K562 (cell line): Measurements from ENCODE around the gene LRRC3C. TPM values are rescaled to one million over a fixed set of nuclear protein-coding genes. Genes with fewer than 3 reads are reported as not detected.

Source experiments
- ATAC-seq: fragments of 200-7000 bp; cut with Tn5 transposase; 3 replicates; pipeline ENCODE4 v1.9.1; 2020; ENCODE audit warnings: moderate library complexity
- BruUV-seq: library from RNA; stranded (reverse); fragments of 400-500 nt; replicated peaks from 2 replicates; lab custom pipeline; 2021; lab: Mats Ljungman, UMichigan
- CTCF ChIA-PET: fragments of 300-600 bp; formaldehyde crosslinking; extraction: SDS; loops from one replicate; lab custom pipeline; 2021; ENCODE audit warnings: low intra/inter-chr PET ratio; lab: Yijun Ruan, JAX
- POLR2A ChIA-PET: fragments of 300-600, 350-650 bp; sonication (Branson Sonifier 250); formaldehyde crosslinking; extraction: SDS; loops from one replicate; lab custom pipeline; 2021; ENCODE audit warnings: antibody characterized with exemption, inconsistent platforms; lab: Yijun Ruan, JAX
- DNase-seq, 4 experiments: peaks; one replicate each; pipeline versions ENCODE4 v3.0.0 to v3.0.0-alpha.2; 2011 to 2018; ENCODE audit warnings: low spot score in 3 of 4, mixed read lengths in 3 of 4; ENCODE audit errors: extremely low read depth in 1 of 4
- FAIRE-seq: peaks from 2 replicates; lab custom pipeline; 2011; peaks lifted over from hg19 to GRCh38; lab: Jason Lieb, UNC
- H2AFZ ChIP-seq: 2 replicates; pipeline ENCODE4 v1.6.0; 2011; ENCODE audit warnings: low read depth, low read length, control low read depth, inconsistent platforms
- H3K27ac ChIP-seq: fragments of 200-600 bp; 3 replicates; pipeline ENCODE4 v1.8.0; 2011; ENCODE audit warnings: low read depth, mild to moderate bottlenecking, control low read depth, inconsistent platforms, low read length, moderate library complexity, mixed read lengths; ENCODE audit errors: extremely low read depth
- H3K27me3 ChIP-seq, 2 experiments: fragments of 300-600 bp in 1 of 2; 2 replicates in 1 of 2; 3 replicates in 1 of 2; pipeline versions ENCODE4 v1.6.0 to v1.8.0; 2011; ENCODE audit warnings: inconsistent platforms in 2 of 2, low read length in 2 of 2, mild to moderate bottlenecking in 1 of 2, mixed read lengths in 1 of 2, moderate library complexity in 1 of 2; ENCODE audit not compliant: control insufficient read depth in 2 of 2, insufficient read depth in 2 of 2
- H3K36me3 ChIP-seq: fragments of 300-600 bp; 3 replicates; pipeline ENCODE4 v1.8.0; 2011; ENCODE audit warnings: mild to moderate bottlenecking, low read length, inconsistent platforms; ENCODE audit not compliant: control insufficient read depth, insufficient read depth
- H3K4me1 ChIP-seq, 2 experiments: fragments of 200-600 bp in 1 of 2; replicated peaks in 1 of 2; 2 replicates in 1 of 2; 3 replicates in 1 of 2; pipeline versions ENCODE4 v1.5.1 to v1.8.0; 2011; ENCODE audit warnings: inconsistent platforms in 2 of 2, low read length in 2 of 2, mild to moderate bottlenecking in 1 of 2, mixed read lengths in 1 of 2, moderate library complexity in 1 of 2; ENCODE audit not compliant: control insufficient read depth in 2 of 2, insufficient read depth in 2 of 2
- H3K4me2 ChIP-seq: 2 replicates; pipeline ENCODE4 v1.6.1; 2011; ENCODE audit warnings: low read length, control low read depth, inconsistent platforms, mixed read lengths; ENCODE audit not compliant: insufficient read depth
- H3K4me3 ChIP-seq: fragments of 200-600 bp; sonication (generic), shearing (Covaris generic); 2 replicates; pipeline ENCODE4 v1.5.1; 2016; ENCODE audit warnings: control low read depth, inconsistent platforms
- H3K79me2 ChIP-seq: fragments of 200-600 bp; 3 replicates; pipeline ENCODE4 v1.8.0; 2011; ENCODE audit warnings: low read length, inconsistent platforms; ENCODE audit not compliant: control insufficient read depth, insufficient read depth
- H3K9ac ChIP-seq, 2 experiments: 2 replicates each; pipeline versions ENCODE4 v1.6.0 to v1.6.1; 2011; ENCODE audit warnings: low read depth in 2 of 2, low read length in 2 of 2, control low read depth in 1 of 2, inconsistent platforms in 1 of 2, mild to moderate bottlenecking in 1 of 2, mixed read lengths in 1 of 2; ENCODE audit not compliant: insufficient read depth in 1 of 2
- H3K9me1 ChIP-seq: one replicate; pipeline ENCODE4 v1.6.0; 2011; ENCODE audit warnings: inconsistent platforms, mild to moderate bottlenecking, low read length, moderate library complexity; ENCODE audit not compliant: control insufficient read depth, insufficient read depth
- H3K9me3 ChIP-seq: replicated peaks from 2 replicates; pipeline ENCODE4 v1.5.1; 2011; ENCODE audit warnings: low read depth, low read length, inconsistent platforms; ENCODE audit not compliant: control insufficient read depth, insufficient read depth
- H4K20me1 ChIP-seq: replicated peaks from 2 replicates; pipeline ENCODE4 v1.6.1; 2011; ENCODE audit warnings: low read length, inconsistent platforms, mixed read lengths; ENCODE audit not compliant: control insufficient read depth, insufficient read depth
- KDM1A ChIP-seq, 2 experiments: fragments of 450-650 bp; IDR thresholded peaks; 2 replicates each; pipeline ENCODE4 v1.6.1; 2016; ENCODE audit warnings: mild to moderate bottlenecking in 2 of 2
- NR2C1 ChIP-seq, 2 experiments: fragments of 450-650 bp; IDR thresholded peaks; 2 replicates each; pipeline ENCODE4 v1.6.1; 2017; ENCODE audit warnings: mild to moderate bottlenecking in 2 of 2, antibody characterized with exemption in 1 of 2, inconsistent platforms in 1 of 2, missing compliant biosample characterization in 1 of 2, missing genetic modification characterization in 1 of 2
- NRF1 ChIP-seq, 2 experiments: fragments of 450-650 bp; IDR thresholded peaks in 1 of 2; conservative IDR thresholded peaks in 1 of 2; 2 replicates each; pipeline ENCODE4 v1.6.1; 2014; ENCODE audit warnings: mild to moderate bottlenecking in 2 of 2
- TAF7 ChIP-seq: fragments of 450-650 bp; IDR thresholded peaks from 2 replicates; pipeline ENCODE4 v1.6.1; 2016; ENCODE audit warnings: missing genetic modification characterization, missing compliant biosample characterization
- WGBS: fragments of 100-300 bp; shearing (Covaris generic); methylation state at CpG from one replicate; pipeline ENCODE4 v1.1.6; 2016; ENCODE audit warnings: low coverage, mixed read lengths; ENCODE audit not compliant: insufficient coverage; ENCODE audit errors: missing lambda C conversion rate; 5-methylcytosine and 5-hydroxymethylcytosine counted together
- in situ Hi-C: fragments of 300-500 bp; cut with MboI; formaldehyde crosslinking; loops from 4 replicates; pipeline ENCODE4 v1.15.0; 2018; ENCODE audit warnings: inconsistent platforms, mixed read lengths
- intact Hi-C: fragments of 100-400 bp; cut with micrococcal nuclease; formaldehyde crosslinking; loops from 2 replicates; pipeline ENCODE4 v1.14.2; 2022
- polyA plus RNA-seq, 8 experiments: library from polyadenylated mRNA; depleted of rRNA in 4 of 8; stranded (reverse) in 5 of 8; unstranded in 3 of 8; fragments of >200 nt; fragmentation: Nextera tagmentation in 2 of 8; fragmentation: Illumina TruSeq in 1 of 8; extraction: Ambion mirVana in 2 of 8; extraction: Trizol in 1 of 8; gene quantifications; 2 replicates each; pipeline versions ENCODE4 v1.2.1 to v1.2.3, GENCODE V29; 2011 to 2014; ENCODE audit warnings: inconsistent platforms in 1 of 8, missing spikeins in 1 of 8
- total RNA-seq, 7 experiments: library from RNA; depleted of rRNA in 6 of 7; stranded (reverse); fragments of >200 nt in 6 of 7; fragmentation: Illumina TruSeq in 2 of 7; extraction: Trizol in 2 of 7; gene quantifications; 2 replicates each; pipeline versions ENCODE4 v1.2.1 to v1.2.3, GENCODE V29; 2011 to 2021; ENCODE audit warnings: low replicate concordance in 1 of 7
- TF ChIP-seq, protein P1 (sequence below): fragments of 250-450 bp; sonication (Bioruptor Pico); IDR thresholded peaks from 2 replicates; pipeline ENCODE4 v1.5.1; 2021; ENCODE audit warnings: mild to moderate bottlenecking
- TF ChIP-seq, protein P2 (sequence below): fragments of 250-450 bp; sonication (Bioruptor Pico); IDR thresholded peaks from 2 replicates; pipeline ENCODE4 v1.9.0; 2021; ENCODE audit warnings: mild to moderate bottlenecking

The LRRC3C gene
- total and polyA plus RNA-seq, 9 of the 15 experiments (the other 6 are each of a cell fraction or from before 2014, with no cell fraction given): not detected

DNA sequence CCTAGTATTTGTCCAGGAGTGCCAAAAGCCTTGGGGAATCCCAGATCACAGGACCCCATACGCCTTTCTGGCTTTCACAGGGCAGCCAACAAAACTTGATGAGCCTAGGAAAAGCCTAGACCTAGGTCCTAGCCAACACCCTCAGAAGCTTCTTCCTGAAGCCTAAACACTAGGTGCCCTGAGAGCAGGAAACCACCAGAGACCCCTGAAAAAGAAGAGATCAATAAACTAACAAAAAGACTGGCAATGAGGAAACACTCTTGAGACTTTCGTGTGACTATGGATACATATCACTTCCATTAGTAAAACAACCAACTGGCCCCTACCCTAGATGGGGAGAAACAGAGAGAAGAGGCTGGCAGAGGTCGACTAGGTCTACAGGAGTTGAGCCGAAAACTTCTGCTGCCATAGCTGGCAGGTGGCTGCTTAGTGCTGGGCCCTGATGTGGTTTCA, 1.4 kb upstream of the LRRC3C start:
- Histone ChIP-seq H3K4me2 (peak overlapping the region; percentile 95), H3K9ac (peak overlapping the region; percentile 83 to 93; a peak in 3 of 4 replicates), H3K4me1 (peaks cover 27 to 43% of the 10 kb centered on the region in 2 experiments), H3K27ac (no peak overlapping the region), H4K20me1 (0 out of 2 replicates have a peak, but pooled peaks cover 14% of the 10 kb centered on the region), H3K27me3 (no peaks in the 10 kb centered on the region), H3K4me3 (peak overlapping the region; percentile 97), H2AFZ (no peak overlapping the region), H3K36me3 (peaks cover 32% of the 10 kb centered on the region; the same call in 2 of the 3 replicates), H3K9me3 (no peaks in the 10 kb centered on the region), H3K79me2 (peaks cover 33% of the 10 kb centered on the region), H3K9me1 (peaks cover 12% of the 10 kb centered on the region)
- CTCF ChIA-PET: no interaction called here
- no TSS peak for BruUV-seq
- no peak for TF ChIP-seq NR2C1 (IDR thresholded peaks at IDR 0.05)
- TF ChIP-seq NR2C1 (tag; IDR thresholded peaks at IDR 0.05): no peak
- TF ChIP-seq, protein P1, sequence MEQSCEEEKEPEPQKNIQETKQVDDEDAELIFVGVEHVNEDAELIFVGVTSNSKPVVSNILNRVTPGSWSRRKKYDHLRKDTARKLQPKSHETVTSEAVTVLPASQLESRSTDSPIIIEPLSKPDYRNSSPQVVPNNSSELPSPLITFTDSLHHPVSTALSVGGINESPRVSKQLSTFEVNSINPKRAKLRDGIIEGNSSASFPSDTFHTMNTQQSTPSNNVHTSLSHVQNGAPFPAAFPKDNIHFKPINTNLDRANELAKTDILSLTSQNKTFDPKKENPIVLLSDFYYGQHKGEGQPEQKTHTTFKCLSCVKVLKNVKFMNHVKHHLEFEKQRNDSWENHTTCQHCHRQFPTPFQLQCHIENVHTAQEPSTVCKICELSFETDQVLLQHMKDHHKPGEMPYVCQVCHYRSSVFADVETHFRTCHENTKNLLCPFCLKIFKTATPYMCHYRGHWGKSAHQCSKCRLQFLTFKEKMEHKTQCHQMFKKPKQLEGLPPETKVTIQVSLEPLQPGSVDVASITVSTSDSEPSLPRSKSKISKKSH (CRISPR knock-in tag): no peak
- no peak for TF ChIP-seq NRF1 (conservative IDR thresholded peaks at IDR 0.05 in 1 of 2, IDR thresholded peaks at IDR 0.05 in 1 of 2)
- TF ChIP-seq, protein P2, sequence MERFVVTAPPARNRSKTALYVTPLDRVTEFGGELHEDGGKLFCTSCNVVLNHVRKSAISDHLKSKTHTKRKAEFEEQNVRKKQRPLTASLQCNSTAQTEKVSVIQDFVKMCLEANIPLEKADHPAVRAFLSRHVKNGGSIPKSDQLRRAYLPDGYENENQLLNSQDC (CRISPR knock-in tag): no peak
- TF ChIP-seq TAF7 (tag): no peak
- no peak for TF ChIP-seq KDM1A (IDR thresholded peaks at IDR 0.05)
- DNase-seq (no peak), FAIRE-seq (no peak), ATAC-seq (no peak)
- in situ Hi-C loops (no loop called here), intact Hi-C loops (loop anchor here (2.0 kb wide), 1 partner anchor 27 kb away; no protein-coding TSS in a partner anchor)
- POLR2A ChIA-PET: interaction anchor here (0.5 to 2.0 kb wide), 7 partner anchors 8 to 114 kb away, joined by 3 to 7 read pairs (median 3); partner anchors contain the start of gene GSDMB
- WGBS: 33% methylated on average over 4 of the region's 4 CpGs
